GM12865 (cell line): ENCODE measurements around the gene CRNKL1.
A peak's percentile ranks its signal among the peaks of the same experiment; 100 is the strongest.

Experiments used
- DNase-seq: peaks from one replicate; pipeline ENCODE4 v3.0.0; 2010; ENCODE audit warnings: low read depth
- H3K4me3 ChIP-seq: 2 replicates; pipeline ENCODE4 v1.5.1; 2011; ENCODE audit warnings: mild to moderate bottlenecking, low read depth, low read length, control low read depth
- CTCF ChIP-seq: IDR thresholded peaks from 2 replicates; pipeline ENCODE4 v1.5.1; 2011; ENCODE audit warnings: low read length, control low read depth, low read depth, inconsistent platforms; ENCODE audit not compliant: insufficient read depth; ENCODE audit errors: missing control alignments

Gene CRNKL1

GRCh38 chr20:20052074-20052970 is at the start of gene CRNKL1, which contains the start of gene CFAP61:
CRNKL1 (minus strand) TSS chr20:20052466; CDS start chr20:20052342, 124 bp downstream.
CFAP61 (plus strand) TSS chr20:20052532; CDS start chr20:20056654, 4,122 bp downstream.
- peak within 1 kb of the TSS; percentile 60 for H3K4me3 ChIP-seq
- no peak for TF ChIP-seq CTCF
- DNase-seq: peak; percentile 99

GRCh38 chr20:20100881-20101280 is 48.6 kb upstream of the CRNKL1 start:
- H3K4me3 ChIP-seq: no peak overlapping the region
- TF ChIP-seq CTCF: no peak
- no peak for DNase-seq

GRCh38 chr20:20096421-20096820 is 44.2 kb upstream of the CRNKL1 start:
- no peak for TF ChIP-seq CTCF
- H3K4me3 ChIP-seq: no peak overlapping the region
- DNase-seq: no peak

GRCh38 chr20:20095114-20095872 is 43.0 kb upstream of the CRNKL1 start:
- no peak overlapping the region for H3K4me3 ChIP-seq
- DNase-seq: no peak
- TF ChIP-seq CTCF: no peak

GRCh38 chr20:20094410-20094809 is 42.1 kb upstream of the CRNKL1 start:
- H3K4me3 ChIP-seq: no peak overlapping the region
- no peak for DNase-seq
- no peak for TF ChIP-seq CTCF

- no peak overlapping the region for H3K4me3 ChIP-seq
- no peak for DNase-seq
- no peak for TF ChIP-seq CTCF
Measured at GRCh38 chr20:20092827-20093226, 40.6 kb upstream of the CRNKL1 start.
